Testis (tissue), 3 donors: ENCODE data around the gene MTURN. TPM values are rescaled to one million over a fixed set of nuclear protein-coding genes. Genes with fewer than 3 reads are reported as not detected.
A peak's percentile ranks its signal among the peaks of the same experiment; 100 is the strongest.

ENCODE experiments used
- DNase-seq: peaks from one replicate; pipeline ENCODE4 v3.0.0-alpha.2; 2019
- H3K27ac ChIP-seq, 2 donors: fragments of 200-600 bp; sonication (generic); one replicate each; pipeline ENCODE4 v1.5.1; 2019
- H3K27me3 ChIP-seq: fragments of 200-600 bp; sonication (generic); one replicate; pipeline ENCODE4 v1.5.1; 2019
- H3K36me3 ChIP-seq: fragments of 200-600 bp; sonication (generic); one replicate; pipeline ENCODE4 v1.5.1; 2017; ENCODE audit warnings: low read depth; ENCODE audit errors: missing control alignments
- H3K4me1 ChIP-seq: fragments of 200-600 bp; sonication (generic); one replicate; pipeline ENCODE4 v1.5.1; 2019
- H3K4me3 ChIP-seq, 2 donors: fragments of 200-600 bp; sonication (generic); one replicate each; pipeline ENCODE4 v1.5.1; 2017 to 2019
- H3K9me3 ChIP-seq: fragments of 200-600 bp; sonication (generic); one replicate; pipeline ENCODE4 v1.5.1; 2017
- CTCF ChIP-seq, 3 experiments: fragments of 450-650 bp in 2 of 3; fragments of 200-600 bp in 1 of 3; sonication (generic) in 1 of 3; IDR thresholded peaks; one replicate each; pipeline ENCODE4 v1.5.1; 2016 to 2019; ENCODE audit warnings: antibody characterized with exemption in 3 of 3, mild to moderate bottlenecking in 2 of 3, moderate library complexity in 1 of 3
- POLR2A ChIP-seq: fragments of 450-650 bp; IDR thresholded peaks from one replicate; pipeline ENCODE4 v1.6.1; 2017; ENCODE audit warnings: antibody characterized with exemption, mild to moderate bottlenecking, moderate library complexity
- WGBS, 2 donors: methylation state at CpG; one replicate each; pipeline ENCODE4 v1.1.5; 2018; 5-methylcytosine and 5-hydroxymethylcytosine counted together
- intact Hi-C: fragments of 100-400 bp; cut with DNase I; formaldehyde crosslinking; loops from one replicate; pipeline ENCODE4 v1.15.1; 2023; ENCODE audit warnings: low total_unique reads
- polyA plus RNA-seq: library from polyadenylated mRNA; stranded (reverse); fragments of 350-450 nt; fragmentation: Illumina TruSeq; extraction: RNeasy Lipid Tissue Mini Kit (QIAGEN cat#74804); gene quantifications from one replicate; pipeline ENCODE4 v1.2.3, GENCODE V29; 2014; ENCODE audit warnings: low read depth, low replicate concordance; ENCODE audit not compliant: insufficient read depth
- total RNA-seq, 2 donors: library from RNA; depleted of rRNA; stranded (reverse); fragments of >200 nt; gene quantifications; one replicate each; pipeline ENCODE4 v1.2.3, GENCODE V29; 2016

Gene MTURN
- total and polyA plus RNA-seq, 3 donors from 2014 or later = 17.3 to 25.6 (median 19.3) TPM

- intact Hi-C loops = no loop called here
- TF ChIP-seq CTCF (IDR thresholded peaks at IDR 0.05) (no peak), POLR2A (no peak)
- Histone ChIP-seq H3K4me3 (no peak overlapping the region), H3K27me3 (no peaks in the 10 kb centered on the region), H3K36me3 (no peaks in the 10 kb centered on the region), H3K27ac (no peak overlapping the region), H3K9me3 (no peaks in the 10 kb centered on the region), H3K4me1 (peaks cover 4% of the 10 kb centered on the region)
- DNase-seq = no peak
- 88 to 91% methylated on average over 8 of the region's 8 CpGs for WGBS, 2 donors
Measured at GRCh38 chr7:30155481-30155880, 20.7 kb downstream of the MTURN start.

GRCh38 chr7:30157204-30157603 is 22.4 kb downstream of the MTURN start:
- H3K36me3 ChIP-seq = no peaks in the 10 kb centered on the region

GRCh38 chr7:30159163-30159562 is 24.4 kb downstream of the MTURN start:
- 85 to 93% methylated on average over 4 of the region's 4 CpGs for whole genome bisulfite sequencing, 2 donors
- no peaks in the 10 kb centered on the region for H3K36me3 ChIP-seq
- no peak overlapping the region for H3K27ac ChIP-seq
- intact Hi-C loops = no loop called here
- no peak for TF ChIP-seq POLR2A
- no peak for TF ChIP-seq CTCF (IDR thresholded peaks at IDR 0.05)
- no peaks in the 10 kb centered on the region for H3K27me3 ChIP-seq
- no peak overlapping the region for H3K4me3 ChIP-seq
- H3K4me1 ChIP-seq = peaks cover 4% of the 10 kb centered on the region
- no peaks in the 10 kb centered on the region for H3K9me3 ChIP-seq
- no peak for DNase-seq

More at GRCh38 chr7:30157204-30157603, 22.4 kb downstream of the MTURN start:
- H3K4me3 ChIP-seq = no peak overlapping the region
- H3K4me1 ChIP-seq = peaks cover 4% of the 10 kb centered on the region
- 88 to 93% methylated on average over 9 of the region's 9 CpGs for WGBS, 2 donors
- TF ChIP-seq CTCF (IDR thresholded peaks at IDR 0.05) = no peak
- no peak for TF ChIP-seq POLR2A
- intact Hi-C loops = no loop called here
- H3K27ac ChIP-seq = no peak overlapping the region
- DNase-seq = no peak
- H3K27me3 ChIP-seq = no peaks in the 10 kb centered on the region
- no peaks in the 10 kb centered on the region for H3K9me3 ChIP-seq

- DNase-seq = peak; percentile 28
- Histone ChIP-seq H3K36me3 (no peaks in the 10 kb centered on the region), H3K4me1 (peaks cover 4% of the 10 kb centered on the region), H3K27me3 (no peaks in the 10 kb centered on the region), H3K27ac (no peak overlapping the region), H3K9me3 (no peaks in the 10 kb centered on the region), H3K4me3 (no peak overlapping the region)
- intact Hi-C loops = no loop called here
- 39 to 60% methylated on average over 6 of the region's 6 CpGs for WGBS, 2 donors
- TF ChIP-seq POLR2A (no peak), CTCF (IDR thresholded peaks at IDR 0.05) (no peak)
Measured at GRCh38 chr7:30159698-30160143, 24.9 kb downstream of the MTURN start.

- TF ChIP-seq CTCF (IDR thresholded peaks at IDR 0.05) = no peak
- TF ChIP-seq POLR2A = no peak
- intact Hi-C loops = no loop called here
- 40 to 69% methylated on average over 2 of the region's 2 CpGs for WGBS, 2 donors
- DNase-seq = no peak
- Histone ChIP-seq H3K4me3 (no peak overlapping the region), H3K27me3 (no peaks in the 10 kb centered on the region), H3K27ac (no peak overlapping the region), H3K4me1 (peaks cover 4% of the 10 kb centered on the region), H3K9me3 (no peaks in the 10 kb centered on the region), H3K36me3 (no peaks in the 10 kb centered on the region)
Measured at GRCh38 chr7:30160329-30160728, 25.5 kb downstream of the MTURN start.
